K562 (cell line): Measurements from ENCODE around the gene C1QTNF6. TPM values are rescaled to one million over a fixed set of nuclear protein-coding genes. Genes with fewer than 3 reads are reported as not detected.

Experiments
- CBFA2T2 ChIP-seq: fragments of 450-650 bp; conservative IDR thresholded peaks from 2 replicates; pipeline ENCODE4 v1.6.1; 2017; ENCODE audit warnings: mild to moderate bottlenecking
- CTCFL ChIP-seq: IDR thresholded peaks from 2 replicates; pipeline ENCODE4 v1.6.1; 2011; ENCODE audit warnings: borderline replicate concordance, low read depth, mild to moderate bottlenecking, moderate library complexity, low read length; ENCODE audit not compliant: insufficient read depth, poor library complexity, severe bottlenecking
- CXXC5 ChIP-seq: fragments of 250-450 bp; sonication (Bioruptor Pico); IDR thresholded peaks from 2 replicates; pipeline ENCODE4 v1.8.0; 2022; ENCODE audit warnings: inconsistent platforms, mild to moderate bottlenecking, moderate library complexity
- DMBX1 ChIP-seq: fragments of 250-450 bp; sonication (Bioruptor Pico); IDR thresholded peaks from 2 replicates; pipeline ENCODE4 v1.8.0; 2022; ENCODE audit warnings: inconsistent platforms, mild to moderate bottlenecking, moderate library complexity, borderline replicate concordance
- E2F3 ChIP-seq: fragments of 250-450 bp; sonication (Bioruptor Pico); IDR thresholded peaks from 2 replicates; pipeline ENCODE4 v1.4.0; 2020; ENCODE audit warnings: mild to moderate bottlenecking
- HDAC8 ChIP-seq: fragments of 450-650 bp; IDR thresholded peaks from 2 replicates; pipeline ENCODE4 v1.6.1; 2016; ENCODE audit warnings: mild to moderate bottlenecking, missing genetic modification characterization, moderate library complexity, missing compliant biosample characterization
- KLF6 ChIP-seq: fragments of 250-450 bp; sonication (Bioruptor Pico); IDR thresholded peaks from 2 replicates; pipeline ENCODE4 v1.4.0; 2020; ENCODE audit warnings: mild to moderate bottlenecking, moderate library complexity, borderline replicate concordance
- MAFF ChIP-seq: IDR thresholded peaks from 2 replicates; pipeline ENCODE4 v1.6.1; 2012; ENCODE audit warnings: low read length, improper control_type of control experiment
- MEF2A ChIP-seq: IDR thresholded peaks from 2 replicates; pipeline ENCODE4 v1.6.1; 2011; ENCODE audit warnings: low read depth, mild to moderate bottlenecking, low read length, moderate library complexity; ENCODE audit not compliant: control insufficient read depth
- MEF2D ChIP-seq: conservative IDR thresholded peaks from 2 replicates; pipeline ENCODE4 v1.6.1; 2016; ENCODE audit warnings: low read depth, missing genetic modification characterization, missing compliant biosample characterization
- MEIS2 ChIP-seq: fragments of 450-650 bp; IDR thresholded peaks from 2 replicates; pipeline ENCODE4 v1.6.1; 2014; ENCODE audit warnings: mild to moderate bottlenecking; ENCODE audit not compliant: partially characterized antibody
- PHF20 ChIP-seq: fragments of 450-650 bp; IDR thresholded peaks from 2 replicates; pipeline ENCODE4 v1.6.1; 2018; ENCODE audit not compliant: partially characterized antibody
- XRCC3 ChIP-seq: fragments of 450-650 bp; IDR thresholded peaks from 2 replicates; pipeline ENCODE4 v1.6.1; 2017; ENCODE audit warnings: mild to moderate bottlenecking, moderate library complexity
- ZFP1 ChIP-seq: fragments of 450-650 bp; formaldehyde crosslinking; IDR thresholded peaks from 2 replicates; pipeline ENCODE4 v1.4.0; 2020; ENCODE audit warnings: mild to moderate bottlenecking, mixed read lengths
- ZNF174 ChIP-seq: fragments of 250-450 bp; sonication (Bioruptor Pico); IDR thresholded peaks from 2 replicates; pipeline ENCODE4 v1.4.0; 2020; ENCODE audit warnings: mild to moderate bottlenecking
- ZNF41 ChIP-seq: fragments of 250-450 bp; sonication (Bioruptor Pico); conservative IDR thresholded peaks from 2 replicates; pipeline ENCODE4 v1.4.0; 2020; ENCODE audit warnings: mild to moderate bottlenecking
- ZNF449 ChIP-seq: fragments of 250-450 bp; sonication (Bioruptor Pico); IDR thresholded peaks from 2 replicates; pipeline ENCODE4 v1.8.0; 2022; ENCODE audit warnings: moderate library complexity, mild to moderate bottlenecking, inconsistent platforms
- ZNF589 ChIP-seq: fragments of 200-800 bp; sonication (Bioruptor generic); IDR thresholded peaks from 2 replicates; pipeline ENCODE4 v1.6.1; 2016; ENCODE audit warnings: low read depth, missing genetic modification characterization, missing compliant biosample characterization
- ZNF79 ChIP-seq: fragments of 250-450 bp; sonication (Bioruptor Pico); IDR thresholded peaks from 2 replicates; pipeline ENCODE4 v1.4.0; 2020; ENCODE audit warnings: low read depth, mild to moderate bottlenecking, moderate library complexity
- polyA plus RNA-seq, 8 experiments: library from polyadenylated mRNA; depleted of rRNA in 4 of 8; stranded (reverse) in 5 of 8; unstranded in 3 of 8; fragments of >200 nt; fragmentation: Nextera tagmentation in 2 of 8; fragmentation: Illumina TruSeq in 1 of 8; extraction: Ambion mirVana in 2 of 8; extraction: Trizol in 1 of 8; gene quantifications; 2 replicates each; pipeline versions ENCODE4 v1.2.1 to v1.2.3, GENCODE V29; 2011 to 2014; ENCODE audit warnings: inconsistent platforms in 1 of 8, missing spikeins in 1 of 8
- total RNA-seq, 7 experiments: library from RNA; depleted of rRNA in 6 of 7; stranded (reverse); fragments of >200 nt in 6 of 7; fragmentation: Illumina TruSeq in 2 of 7; extraction: Trizol in 2 of 7; gene quantifications; 2 replicates each; pipeline versions ENCODE4 v1.2.1 to v1.2.3, GENCODE V29; 2011 to 2021; ENCODE audit warnings: low replicate concordance in 1 of 7
- TF ChIP-seq, protein P1 (sequence below): sonication (generic); formaldehyde crosslinking; IDR thresholded peaks from 2 replicates; pipeline ENCODE4 v1.8.0; 2022; ENCODE audit warnings: mild to moderate bottlenecking, low read depth, missing genetic modification reagents
- TF ChIP-seq, protein P2 (sequence below): sonication (generic); IDR thresholded peaks from 2 replicates; pipeline ENCODE4 v1.6.1; 2016

The C1QTNF6 gene
- total and polyA plus RNA-seq, 9 of the 15 experiments (the other 6 are each of a cell fraction or from before 2014, with no cell fraction given) = 0.18 to 0.92 (median 0.55) TPM

DNA sequence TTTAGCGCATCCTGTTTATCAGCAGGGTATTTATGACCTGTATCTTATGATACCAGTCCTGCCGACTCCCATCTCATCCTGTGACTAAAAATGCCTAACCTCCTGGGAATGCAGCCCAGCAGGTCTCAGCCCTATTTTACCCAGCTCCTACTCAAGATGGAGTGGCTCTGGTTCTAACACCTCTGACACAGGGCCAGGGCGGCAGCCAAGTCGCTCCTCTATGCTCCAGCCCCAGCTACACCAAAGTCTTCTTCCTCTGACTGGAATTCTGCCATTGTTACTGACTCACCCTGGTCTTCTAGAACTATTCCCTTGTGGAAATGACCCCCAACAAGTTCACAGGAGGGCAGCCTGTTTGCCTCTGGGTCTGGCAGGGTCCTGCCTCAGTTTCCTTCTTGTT lies 7.9 kb upstream of the C1QTNF6 start (continued):
- TF ChIP-seq, protein P1, sequence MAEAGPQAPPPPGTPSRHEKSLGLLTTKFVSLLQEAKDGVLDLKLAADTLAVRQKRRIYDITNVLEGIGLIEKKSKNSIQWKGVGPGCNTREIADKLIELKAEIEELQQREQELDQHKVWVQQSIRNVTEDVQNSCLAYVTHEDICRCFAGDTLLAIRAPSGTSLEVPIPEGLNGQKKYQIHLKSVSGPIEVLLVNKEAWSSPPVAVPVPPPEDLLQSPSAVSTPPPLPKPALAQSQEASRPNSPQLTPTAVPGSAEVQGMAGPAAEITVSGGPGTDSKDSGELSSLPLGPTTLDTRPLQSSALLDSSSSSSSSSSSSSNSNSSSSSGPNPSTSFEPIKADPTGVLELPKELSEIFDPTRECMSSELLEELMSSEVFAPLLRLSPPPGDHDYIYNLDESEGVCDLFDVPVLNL (CRISPR knock-in tag) = no peak
- 0 out of 2 replicates have a peak, but pooled peaks have one; percentile 34 for TF ChIP-seq MEF2D (tag)
- TF ChIP-seq XRCC3 = no peak
- TF ChIP-seq KLF6 (CRISPR knock-in tag) = peak; percentile 33; the same call in 1 of the 2 replicates
- peak; percentile 44; the same call in 1 of the 2 replicates for TF ChIP-seq E2F3 (CRISPR knock-in tag)
- TF ChIP-seq ZFP1 = 0 out of 2 replicates have a peak, but pooled peaks have one; percentile 30
- TF ChIP-seq, protein P2, sequence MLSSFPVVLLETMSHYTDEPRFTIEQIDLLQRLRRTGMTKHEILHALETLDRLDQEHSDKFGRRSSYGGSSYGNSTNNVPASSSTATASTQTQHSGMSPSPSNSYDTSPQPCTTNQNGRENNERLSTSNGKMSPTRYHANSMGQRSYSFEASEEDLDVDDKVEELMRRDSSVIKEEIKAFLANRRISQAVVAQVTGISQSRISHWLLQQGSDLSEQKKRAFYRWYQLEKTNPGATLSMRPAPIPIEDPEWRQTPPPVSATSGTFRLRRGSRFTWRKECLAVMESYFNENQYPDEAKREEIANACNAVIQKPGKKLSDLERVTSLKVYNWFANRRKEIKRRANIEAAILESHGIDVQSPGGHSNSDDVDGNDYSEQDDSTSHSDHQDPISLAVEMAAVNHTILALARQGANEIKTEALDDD = no peak
- TF ChIP-seq CXXC5 = peak; percentile 36
- TF ChIP-seq HDAC8 = 0 out of 2 replicates have a peak, but pooled peaks have one; percentile 52
- TF ChIP-seq CBFA2T2 = no peak
- 0 out of 2 replicates have a peak, but pooled peaks have one; percentile 50 for TF ChIP-seq DMBX1 (CRISPR knock-in tag)
- TF ChIP-seq MEIS2 = no peak
- 0 out of 2 replicates have a peak, but pooled peaks have one; percentile 13 for TF ChIP-seq ZNF41
- 0 out of 2 replicates have a peak, but pooled peaks have one; percentile 55 for TF ChIP-seq ZNF449 (CRISPR knock-in tag)
- no peak for TF ChIP-seq MEF2A
- TF ChIP-seq ZNF589 (CRISPR knock-in tag) = 0 out of 2 replicates have a peak, but pooled peaks have one; percentile 38
- TF ChIP-seq ZNF79 (CRISPR knock-in tag) = 0 out of 2 replicates have a peak, but pooled peaks have one; percentile 40
- TF ChIP-seq CTCFL = no peak
- no peak for TF ChIP-seq ZNF174 (CRISPR knock-in tag)
- no peak for TF ChIP-seq PHF20
- TF ChIP-seq MAFF = no peak
